ENCODE data around the gene GABRA5.

- TF ChIP-seq CTCF (optimal IDR thresholded peaks at IDR 0.05 in 1 of 3, IDR thresholded peaks at IDR 0.05 in 1 of 3, conservative IDR thresholded peaks at IDR 0.05 in 1 of 3; ENCODE audit: extremely low read depth in 1 of 3, insufficient read depth in 2 of 3, low read length in 3 of 3) (no peak), EZH2 (IDR thresholded peaks at IDR 0.05; ENCODE audit: low read length) (no peak)
Observed at GRCh38 chr15:26882112-26882511, 15.2 kb downstream of the GABRA5 start.
